NCI-H1092 (cell line): ENCODE measurements around the gene TEX44.

ENCODE experiments used
- DNase-seq: peaks from one replicate; lab custom pipeline; 2025; lab: John Stamatoyannopoulos, UW

The TEX44 gene

DNA sequence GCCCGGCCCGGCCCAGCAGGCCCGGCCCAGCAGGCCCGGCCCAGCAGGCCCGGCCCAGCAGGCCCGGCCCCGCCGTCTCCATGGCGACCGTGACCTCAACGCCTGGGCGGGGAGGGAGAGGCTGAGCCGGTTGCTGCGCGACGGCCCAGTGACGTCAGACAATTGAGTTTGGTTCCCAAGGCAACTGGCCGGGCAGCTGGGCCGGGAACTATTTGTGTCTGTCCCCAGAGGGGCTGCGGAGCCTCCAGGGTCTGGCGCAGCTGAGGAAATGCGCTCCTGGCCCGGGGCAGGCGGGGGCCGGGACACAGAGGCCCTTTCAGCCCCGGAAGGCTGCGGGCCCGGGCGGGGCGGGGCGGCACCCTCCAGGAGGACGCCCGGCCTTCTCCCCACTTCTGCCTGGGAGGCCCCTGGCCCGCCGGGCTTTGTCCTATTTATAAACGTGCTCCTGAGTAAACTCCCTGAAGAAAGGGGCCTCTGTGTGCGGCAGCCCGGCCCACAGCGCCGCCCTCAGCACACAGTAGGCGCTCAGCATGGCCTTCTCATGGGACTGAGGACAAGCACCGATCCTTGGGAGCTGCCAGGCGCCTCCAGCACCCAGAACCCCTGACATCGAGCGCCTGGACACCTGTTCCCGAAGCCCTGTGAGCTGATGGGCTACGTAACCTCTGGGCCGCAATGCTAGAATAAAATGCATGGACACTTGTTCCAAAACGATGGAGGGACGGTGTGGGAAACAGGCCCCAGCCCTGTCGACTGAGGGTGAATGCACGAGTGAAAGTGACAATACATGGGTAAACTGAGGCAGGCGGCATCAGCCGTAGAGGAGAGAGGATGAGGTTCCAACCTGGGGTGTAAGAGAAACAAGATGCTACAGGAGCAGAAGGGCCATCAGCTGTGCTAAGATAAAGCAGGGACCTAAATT, 12.3 kb downstream of the TEX44 start:
- DNase-seq: peak; percentile 92

DNA sequence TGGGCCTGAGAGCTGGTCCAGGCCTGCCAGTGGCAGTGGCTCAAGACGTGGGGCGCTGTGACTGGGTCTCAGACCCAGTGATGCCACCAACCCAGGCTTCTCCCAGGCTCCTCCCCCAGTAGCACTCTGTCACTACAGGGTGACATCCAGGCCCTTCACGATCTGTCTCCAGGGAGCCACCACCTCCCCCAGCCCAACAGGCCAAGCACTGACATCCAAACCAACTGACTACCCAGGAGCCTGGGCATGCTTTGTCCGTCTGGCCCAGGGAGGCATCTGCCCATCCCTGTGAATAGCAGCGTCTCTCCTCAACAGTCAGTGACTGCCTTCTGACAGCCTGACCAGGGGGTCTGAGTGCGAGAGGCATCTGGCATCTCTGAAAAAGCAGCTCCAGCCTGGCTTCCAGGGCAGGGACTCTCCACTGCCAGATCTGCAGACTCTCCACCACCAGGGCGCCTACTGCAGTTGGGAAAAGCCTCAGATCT, 13.0 kb downstream of the TEX44 start:
- DNase-seq: no peak

DNA sequence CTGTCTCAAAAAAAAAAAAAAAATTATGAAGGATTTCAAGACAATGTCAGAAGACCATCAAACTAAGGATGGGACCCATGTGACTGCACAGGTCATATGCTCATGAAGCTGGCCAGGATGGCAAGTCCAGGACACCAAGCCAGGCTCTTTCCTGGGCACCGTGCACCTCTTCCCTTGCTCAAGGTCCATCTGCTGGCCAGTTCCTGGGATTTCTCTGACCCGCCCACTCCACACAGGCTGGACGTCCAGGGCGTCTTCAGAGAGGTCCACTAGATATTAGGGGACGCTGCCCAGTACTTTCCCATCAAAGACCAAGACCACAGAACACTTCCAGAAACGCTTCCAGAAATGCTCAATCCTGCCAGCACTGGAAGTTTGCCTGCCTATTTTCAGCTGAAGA, 14.3 kb downstream of the TEX44 start:
- DNase-seq: no peak

DNA sequence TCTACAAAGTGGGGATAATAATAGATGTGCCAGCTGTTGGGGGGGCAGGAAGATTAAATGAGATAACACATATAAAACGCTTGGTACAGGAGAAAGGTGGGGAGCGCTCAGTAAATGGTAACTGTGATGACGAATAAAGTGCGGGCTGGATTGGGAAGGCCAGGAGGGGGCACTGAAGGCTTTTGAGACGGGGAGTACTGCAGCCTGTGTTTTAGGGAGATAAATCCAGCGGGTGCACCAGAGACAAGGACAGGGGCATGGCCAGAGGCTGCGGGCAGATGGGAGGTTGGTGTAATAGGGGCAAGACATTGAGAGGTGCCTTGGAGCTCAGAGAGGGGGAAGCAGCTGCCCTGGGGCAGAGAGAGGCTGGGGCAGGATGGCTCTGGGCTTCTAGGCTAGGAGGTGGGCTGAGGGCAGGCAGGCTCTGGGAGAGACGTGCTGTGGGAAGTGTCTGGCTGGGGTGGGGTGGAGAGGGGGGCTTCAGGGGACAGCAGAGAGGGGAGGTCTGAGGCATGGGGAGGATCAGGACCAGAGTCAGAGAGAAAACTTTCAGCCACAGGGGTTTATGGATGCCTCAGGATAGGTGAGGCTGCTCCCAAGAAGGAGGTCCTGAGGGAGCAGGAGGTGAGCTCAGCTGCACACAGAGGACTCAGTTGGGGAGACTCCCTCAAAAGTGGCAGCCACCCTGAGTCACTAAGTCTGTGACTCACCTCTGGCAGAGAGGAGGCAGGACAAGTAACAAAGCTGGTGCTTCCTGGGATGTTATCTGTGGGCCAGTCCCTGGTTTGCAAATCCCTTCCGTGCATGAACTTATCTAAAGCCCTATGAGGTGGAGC, 18.8 kb downstream of the TEX44 start:
- DNase-seq: no peak

DNA sequence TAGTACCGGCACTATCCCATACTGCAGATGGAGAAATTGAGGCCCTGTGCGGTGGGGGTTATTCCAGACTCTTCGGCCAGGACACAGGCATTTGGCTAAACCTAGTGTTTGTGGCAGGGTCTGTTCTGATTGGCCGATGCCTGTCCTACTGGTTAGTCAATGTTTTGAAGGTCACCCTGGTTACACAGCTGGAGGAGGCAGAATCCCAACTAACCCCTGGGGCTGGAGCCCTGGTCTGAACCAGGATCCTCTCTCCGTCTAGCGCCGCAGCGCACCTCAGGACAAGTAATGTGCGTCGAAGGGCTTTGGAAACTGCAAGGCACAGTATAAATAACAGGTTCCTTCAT, 19.4 kb downstream of the TEX44 start:
- no peak for DNase-seq

DNA sequence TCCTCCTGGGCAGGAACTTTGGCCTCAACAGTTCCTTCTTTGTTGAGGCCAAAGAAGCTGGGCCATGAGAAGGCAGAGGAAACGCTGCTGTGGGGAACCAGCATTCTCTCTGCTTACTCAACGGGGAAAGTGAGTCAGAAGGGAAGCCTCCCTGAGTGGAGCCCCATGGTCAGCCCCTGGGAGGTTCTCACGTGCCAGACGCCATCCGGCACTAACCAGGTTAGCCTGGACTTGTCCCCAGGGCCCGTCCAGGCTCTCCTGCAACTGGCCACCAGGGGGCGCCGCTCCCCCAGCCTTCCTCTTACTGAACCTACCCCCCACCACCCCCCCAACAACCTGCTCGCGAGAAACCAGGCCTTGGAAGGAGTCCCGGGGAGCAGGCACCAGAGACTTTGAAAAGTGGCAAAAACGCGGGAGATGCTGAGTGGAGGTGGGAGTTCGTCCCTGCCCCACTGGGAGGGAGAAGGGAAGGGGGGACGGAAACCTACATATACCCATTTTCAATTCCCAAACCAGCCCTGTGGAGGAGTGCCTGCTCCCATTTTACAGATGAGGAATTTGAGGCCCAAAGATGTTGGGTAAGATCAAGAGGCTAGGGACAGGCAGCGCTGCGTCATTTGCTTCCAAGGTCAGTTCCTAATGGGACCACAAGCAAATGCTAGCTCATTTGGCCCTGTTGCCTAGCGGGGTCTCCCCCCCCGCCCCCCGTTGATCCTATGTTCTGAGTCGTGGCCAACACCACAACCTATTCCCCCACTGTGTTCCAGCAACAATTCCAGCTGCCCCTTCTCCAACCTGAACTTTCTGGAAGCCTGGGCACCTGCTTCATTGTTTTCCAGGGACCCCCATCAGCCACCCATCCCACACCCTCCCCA, 20.0 kb downstream of the TEX44 start:
- DNase-seq: peak; percentile 64

DNA sequence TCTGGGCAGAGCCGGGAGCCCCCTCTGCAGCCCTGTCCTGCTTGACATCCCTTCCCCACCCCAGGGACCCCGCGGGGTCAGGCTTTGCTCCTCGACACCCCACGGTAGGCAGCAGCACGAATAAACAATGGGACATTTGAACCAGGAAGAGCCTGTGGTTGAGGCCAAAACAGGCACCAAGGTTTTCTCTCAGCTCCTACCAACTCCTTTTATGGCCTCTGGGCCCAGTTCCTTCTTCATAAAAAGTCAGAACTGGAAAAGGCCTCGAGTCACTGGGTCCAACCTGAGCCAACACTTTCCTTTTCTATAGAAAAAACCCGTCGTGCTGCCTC, 20.6 kb downstream of the TEX44 start:
- DNase-seq: no peak

DNA sequence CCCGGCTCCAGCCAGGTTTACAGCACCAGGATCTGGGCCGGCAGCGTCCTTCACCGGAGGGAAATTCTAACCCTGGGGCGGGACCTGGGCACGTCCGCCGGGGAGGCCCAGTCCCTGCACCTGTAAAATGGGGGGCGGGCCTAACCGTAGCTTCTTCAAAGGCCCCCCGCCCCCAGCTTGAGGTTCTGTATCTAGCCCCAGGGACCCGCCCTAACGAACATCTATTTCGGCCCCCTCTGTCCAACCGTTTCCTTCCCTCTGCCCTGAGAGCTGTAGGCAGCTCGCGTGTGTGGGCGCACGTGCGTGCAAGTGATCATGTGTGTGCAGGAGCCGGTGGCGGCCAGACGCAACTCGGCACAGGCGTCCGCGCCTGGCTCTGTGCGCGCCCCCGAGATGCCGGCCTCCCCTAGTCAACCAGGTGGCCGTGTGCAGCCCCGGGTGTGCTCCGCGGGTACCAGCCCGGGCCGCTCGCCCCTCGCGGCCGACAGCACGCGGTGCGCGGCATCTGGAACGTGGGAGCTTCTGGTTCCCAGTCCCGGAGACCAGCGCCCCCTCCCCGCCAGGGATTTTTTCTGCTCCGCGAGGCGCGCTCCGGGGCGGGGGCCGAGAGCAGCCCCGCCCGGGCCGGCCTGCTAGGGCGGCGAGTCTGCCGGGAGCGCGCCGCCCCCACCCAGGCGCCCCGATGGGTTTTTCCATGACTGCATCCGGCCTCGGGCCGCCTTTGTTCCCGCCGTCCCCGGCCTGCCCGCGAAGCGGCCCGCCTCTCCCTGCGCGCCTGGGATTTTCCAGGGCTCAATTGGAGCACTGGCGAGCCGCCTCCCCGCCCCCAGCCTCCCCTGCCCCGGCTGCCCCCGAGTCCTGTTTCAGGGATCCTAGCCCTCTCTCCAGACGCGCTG, 21.2 kb downstream of the TEX44 start:
- peak; percentile 38 for DNase-seq

DNA sequence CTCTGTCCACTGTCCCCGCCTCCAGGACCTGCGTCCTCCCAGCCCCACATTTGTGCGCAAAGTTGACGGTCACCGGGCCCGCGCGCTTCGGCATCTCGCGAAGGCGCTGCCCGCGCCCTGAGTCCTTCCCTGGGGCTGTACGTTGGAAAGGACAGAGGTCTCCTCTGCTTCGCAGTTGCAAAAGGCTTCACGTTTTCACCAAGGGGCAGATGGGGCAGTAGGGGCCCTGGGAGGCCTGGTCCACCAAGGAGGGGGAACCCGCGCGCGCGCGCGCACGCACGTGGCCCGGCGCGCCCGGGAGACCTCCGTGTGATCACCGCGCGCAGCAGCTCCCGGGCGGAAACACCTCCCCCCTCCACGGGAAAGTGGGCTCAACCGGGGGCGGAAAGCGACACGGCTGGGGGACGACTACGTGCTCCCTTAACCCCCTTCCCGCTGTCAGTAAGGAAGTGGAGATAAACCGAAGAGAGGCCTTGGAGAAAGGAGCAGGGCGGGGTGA, 21.9 kb downstream of the TEX44 start:
- no peak for DNase-seq

DNA sequence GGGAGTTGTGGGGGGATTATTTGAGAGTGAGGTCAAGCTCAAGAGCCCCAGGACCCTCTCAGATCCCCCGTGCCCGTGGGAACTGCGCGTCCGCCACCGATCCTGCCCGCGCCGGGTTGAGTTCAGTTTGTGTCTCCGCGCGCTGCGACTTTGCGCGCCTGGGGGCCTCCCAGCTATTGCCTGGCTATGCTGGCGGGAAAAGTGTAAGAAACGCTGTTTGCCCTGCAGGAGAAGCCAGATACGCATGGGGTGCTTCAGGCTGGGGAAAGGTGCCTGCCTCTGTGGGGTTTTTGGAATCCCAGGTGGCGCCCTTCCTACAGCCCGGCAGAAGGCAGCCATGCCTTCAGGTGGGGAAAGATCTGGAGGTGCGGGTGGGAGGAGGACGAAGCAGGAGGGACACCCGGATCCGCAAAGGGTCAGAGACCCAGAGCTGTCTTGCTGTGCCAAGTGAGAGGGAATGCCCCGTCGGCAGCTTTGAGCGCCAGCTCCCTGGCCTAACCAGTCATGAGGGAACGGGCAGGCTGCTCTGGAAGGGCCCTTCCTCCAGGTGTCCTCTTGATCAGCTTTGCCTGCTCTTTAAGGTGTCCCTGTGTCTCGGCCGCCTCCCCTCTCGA, 22.5 kb downstream of the TEX44 start:
- no peak for DNase-seq

DNA sequence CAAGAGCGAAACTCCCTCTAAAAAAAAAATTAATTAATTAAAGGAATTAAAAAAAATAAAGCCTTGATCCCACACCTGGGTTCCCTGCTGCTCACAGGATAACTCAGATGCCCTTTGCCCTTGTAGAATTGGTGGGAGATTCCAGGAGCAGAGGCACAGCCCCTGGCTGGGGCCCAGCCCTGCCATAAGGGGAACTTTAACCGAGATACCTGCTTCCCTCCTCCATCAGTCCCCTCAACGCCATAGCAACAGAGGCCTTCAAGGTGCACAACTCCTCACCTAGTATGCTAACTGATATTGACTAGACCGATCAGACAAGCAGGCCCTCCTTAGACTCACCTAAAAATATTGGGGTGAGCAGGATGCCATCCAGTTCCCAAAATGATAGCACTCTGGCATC, 23.6 kb downstream of the TEX44 start:
- DNase-seq: no peak

DNA sequence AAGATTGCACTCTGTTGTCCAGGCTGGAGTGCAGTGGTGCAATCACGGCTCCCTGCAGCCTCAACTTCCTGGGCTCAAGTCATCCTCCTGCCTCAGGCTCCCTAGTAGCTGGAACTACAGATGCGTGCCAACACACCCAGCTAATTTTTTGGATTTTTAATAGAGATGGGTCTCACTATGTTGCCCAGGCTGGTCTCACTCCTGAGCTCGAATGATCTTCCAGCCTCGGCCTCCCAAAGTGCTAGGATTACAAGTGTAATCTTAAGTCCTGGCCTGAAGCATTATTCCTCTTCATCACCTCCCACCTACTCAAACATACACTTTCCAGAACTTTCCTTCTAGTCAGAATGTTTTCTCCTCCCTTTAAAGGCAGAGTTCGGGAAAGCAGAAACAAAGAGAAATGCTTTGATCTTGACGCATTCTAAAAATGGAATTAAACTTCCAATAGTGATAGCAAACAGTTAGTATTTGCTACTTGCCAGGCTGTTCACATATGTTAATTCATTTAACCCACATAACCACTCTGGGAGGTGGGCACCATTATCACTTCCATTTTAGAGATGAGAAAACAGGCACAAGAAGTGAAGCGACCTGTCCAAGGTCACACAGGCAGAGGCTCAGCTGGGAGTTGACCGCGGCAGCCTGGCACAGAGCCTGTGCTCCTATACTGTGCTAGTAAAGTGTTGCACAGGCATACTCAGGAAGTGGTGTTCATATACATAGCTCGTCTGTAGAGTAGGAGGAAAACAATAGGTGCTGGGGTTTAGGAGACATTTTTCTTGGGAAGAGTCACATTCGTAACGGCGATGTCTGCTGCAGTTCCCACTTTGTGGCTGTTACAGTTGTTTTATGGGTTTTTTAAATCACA, 24.6 kb downstream of the TEX44 start:
- no peak for DNase-seq

DNA sequence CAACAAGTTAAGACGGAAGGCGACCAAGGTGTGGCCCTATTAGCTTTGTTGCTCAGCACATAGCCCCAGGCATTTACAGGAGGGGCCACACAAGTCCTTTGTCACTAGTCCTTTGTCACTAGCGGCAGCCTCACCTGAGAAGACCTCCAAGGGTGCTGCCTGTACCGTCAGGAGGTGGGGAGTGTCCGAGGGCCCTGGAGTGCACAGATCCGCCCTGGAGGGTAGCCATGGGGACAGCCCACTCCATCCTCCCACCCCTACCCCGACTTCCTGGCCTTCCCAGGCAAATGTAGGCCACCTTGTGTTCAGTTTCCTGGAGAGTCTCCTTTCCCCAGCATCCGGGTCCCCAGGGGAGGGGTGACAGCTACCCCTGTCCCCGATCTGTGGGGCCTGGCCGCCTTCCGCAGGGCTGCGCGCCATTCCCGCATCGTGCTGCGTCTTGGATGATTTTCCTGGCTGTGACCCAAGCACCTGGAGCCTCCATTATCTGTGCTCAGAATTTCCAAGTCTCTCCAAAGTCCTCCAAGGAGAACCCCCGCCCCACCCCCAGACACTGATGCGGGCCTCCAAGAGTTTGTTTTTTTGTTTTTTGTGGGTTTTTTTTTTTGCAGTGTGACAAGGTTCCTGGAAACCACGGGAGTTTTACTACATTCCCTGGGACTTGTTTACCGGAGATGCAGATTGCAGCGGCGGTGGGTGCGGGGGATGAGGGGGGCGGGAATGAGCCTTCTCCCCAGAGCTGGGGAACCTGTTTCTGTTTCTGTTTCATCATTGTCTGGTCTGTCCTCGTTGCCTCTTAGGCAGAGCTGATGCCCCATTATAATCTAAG, 28.6 kb downstream of the TEX44 start:
- DNase-seq: peak; percentile 36

DNA sequence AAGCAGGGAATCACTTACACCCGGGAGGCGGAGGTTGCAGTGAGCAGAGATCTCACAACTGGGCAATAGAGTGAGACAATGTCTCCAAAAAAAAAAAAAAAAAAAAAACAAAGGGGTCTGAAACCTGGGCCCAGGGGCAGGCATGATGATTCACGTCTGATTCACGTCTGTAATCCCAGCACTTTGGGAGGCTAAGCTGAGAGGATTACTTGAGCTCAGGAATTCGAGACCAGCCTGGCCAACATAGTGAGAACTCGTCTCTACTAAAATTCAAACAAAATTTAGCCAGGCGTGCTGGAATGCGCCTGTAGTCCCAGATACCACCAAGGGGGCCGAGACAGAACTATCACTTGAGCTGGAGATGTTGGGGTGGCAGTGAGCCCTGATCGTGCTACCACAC, 30.3 kb downstream of the TEX44 start:
- no peak for DNase-seq

DNA sequence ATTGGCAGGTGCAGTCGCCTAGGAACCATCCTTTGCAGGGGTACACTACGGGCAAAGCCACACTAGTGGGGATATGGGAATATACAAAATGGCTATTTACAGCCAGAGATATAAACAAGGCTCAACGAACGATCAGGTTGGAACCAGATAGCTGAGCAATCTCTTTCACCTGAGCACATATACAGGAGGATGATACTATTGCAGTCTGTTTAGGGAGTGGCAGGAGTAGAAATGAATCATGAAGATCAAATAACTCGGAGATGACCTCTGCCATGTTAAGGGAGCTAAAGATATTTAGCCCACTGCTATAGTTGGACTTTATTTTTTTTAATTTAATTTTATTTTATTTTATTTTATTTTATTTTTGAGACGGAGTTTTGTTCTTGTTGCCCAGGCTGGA, 33.8 kb downstream of the TEX44 start:
- DNase-seq: no peak

DNA sequence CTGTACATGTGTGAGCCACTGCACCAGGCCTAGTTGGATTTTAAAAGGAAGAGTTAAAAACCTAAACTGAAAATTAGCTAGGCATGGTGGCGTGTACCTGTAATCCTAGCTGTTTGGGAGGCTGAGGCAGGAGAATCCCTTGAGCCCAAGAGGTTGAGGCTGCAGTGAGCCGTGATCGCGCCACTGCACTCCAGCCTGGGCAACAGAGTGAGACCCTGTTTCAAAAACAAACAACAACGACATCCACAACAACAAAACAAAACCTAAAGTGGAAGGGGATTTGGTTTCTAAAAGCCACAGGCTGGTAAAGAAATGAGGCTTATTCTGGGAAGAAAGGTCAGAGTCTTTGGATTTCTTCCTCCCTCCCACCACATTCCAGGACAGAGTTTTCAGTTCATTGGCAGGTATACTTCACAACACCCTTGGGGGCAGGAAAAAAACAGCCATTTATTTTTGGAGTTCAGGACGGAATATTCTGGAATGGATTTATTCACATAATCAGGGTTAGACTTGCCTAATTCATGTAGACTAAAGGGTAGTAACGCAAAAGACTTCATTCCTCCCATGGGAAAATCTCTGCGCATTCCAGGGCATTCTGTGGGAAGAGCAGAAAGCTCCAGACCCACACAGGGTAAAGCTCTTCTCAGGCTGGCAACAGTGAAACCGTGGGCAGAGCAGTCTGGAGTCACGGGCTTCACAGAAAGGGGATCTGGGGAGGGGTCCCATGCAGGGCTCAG, 34.9 kb downstream of the TEX44 start:
- no peak for DNase-seq

DNA sequence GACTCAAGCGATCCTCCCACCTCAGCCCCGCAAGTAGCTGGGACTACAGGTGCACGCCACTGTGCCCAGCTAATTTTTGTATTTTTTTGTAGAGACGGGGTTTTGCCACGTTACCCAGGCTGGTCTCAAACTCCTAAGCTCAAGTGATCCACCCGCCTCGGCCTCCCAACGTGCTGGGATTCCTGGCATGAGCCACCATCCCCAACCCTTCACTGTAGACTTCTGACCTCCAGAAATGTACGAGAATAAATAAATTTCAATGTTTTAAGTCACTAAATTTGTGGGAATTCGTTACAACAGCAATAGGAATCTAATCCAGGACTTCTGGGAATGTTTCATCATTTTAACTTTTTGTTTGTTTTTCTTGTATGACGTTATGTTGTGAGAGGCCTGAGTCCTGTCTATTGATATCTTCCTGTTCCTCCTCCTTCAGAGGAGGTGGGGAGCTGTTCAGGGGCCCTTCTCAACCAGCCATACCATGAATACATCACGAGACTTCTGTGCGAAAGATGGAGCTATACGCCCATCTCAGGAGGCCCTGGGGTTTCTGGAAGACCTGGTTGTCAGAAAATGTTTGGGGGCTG, 40.0 kb downstream of the TEX44 start:
- no peak for DNase-seq
